GM23338 (cell line): ENCODE measurements around the gene SIL1. TPM values are rescaled to one million over a fixed set of nuclear protein-coding genes. Genes with fewer than 3 reads are reported as not detected.
A peak's percentile ranks its signal among the peaks of the same experiment; 100 is the strongest.

Experiments
- ATAC-seq: fragments of 200-7000 bp; cut with Tn5 transposase; 3 replicates; pipeline ENCODE4 v1.9.1; 2020
- DNase-seq: peaks from one replicate; pipeline ENCODE4 v3.0.0-alpha.2; 2015; ENCODE audit warnings: low spot score
- H2AFZ ChIP-seq: fragments of 200-600 bp; sonication (generic); 2 replicates; pipeline ENCODE4 v1.8.0; 2016; ENCODE audit warnings: antibody characterized with exemption, mild to moderate bottlenecking, moderate library complexity
- H3F3A ChIP-seq: fragments of 200-600 bp; sonication (generic); replicated peaks from 2 replicates; pipeline ENCODE4 v1.8.0; 2017; ENCODE audit warnings: antibody characterized with exemption, mixed run types, low read depth
- H3K27ac ChIP-seq: fragments of 200-600 bp; sonication (generic); 2 replicates; pipeline ENCODE4 v1.6.1; 2016; ENCODE audit warnings: low read depth
- H3K27me3 ChIP-seq: fragments of 200-600 bp; sonication (generic); 2 replicates; pipeline ENCODE4 v1.8.0; 2016; ENCODE audit warnings: mild to moderate bottlenecking, mixed run types, moderate library complexity; ENCODE audit not compliant: insufficient read depth
- H3K36me3 ChIP-seq: fragments of 200-600 bp; sonication (generic); 2 replicates; pipeline ENCODE4 v1.8.0; 2016; ENCODE audit warnings: mild to moderate bottlenecking; ENCODE audit not compliant: insufficient read depth
- H3K4me1 ChIP-seq: fragments of 200-600 bp; sonication (generic); 2 replicates; pipeline ENCODE4 v1.8.0; 2016; ENCODE audit warnings: mild to moderate bottlenecking, moderate library complexity; ENCODE audit not compliant: insufficient read depth
- H3K4me2 ChIP-seq: fragments of 200-600 bp; sonication (generic); 2 replicates; pipeline ENCODE4 v1.7.1; 2017; ENCODE audit warnings: mixed run types
- H3K4me3 ChIP-seq: fragments of 200-600 bp; sonication (generic); 2 replicates; pipeline ENCODE4 v1.6.1; 2016; ENCODE audit warnings: mixed run types
- H3K79me2 ChIP-seq: fragments of 200-600 bp; sonication (generic); replicated peaks from 2 replicates; pipeline ENCODE4 v1.8.0; 2017; ENCODE audit warnings: mild to moderate bottlenecking; ENCODE audit not compliant: insufficient read depth
- H3K9me2 ChIP-seq: fragments of 200-600 bp; sonication (generic); 2 replicates; pipeline ENCODE4 v1.8.0; 2017; ENCODE audit not compliant: insufficient read depth
- H4K20me1 ChIP-seq: fragments of 200-600 bp; sonication (generic); replicated peaks from 2 replicates; pipeline ENCODE4 v1.8.0; 2017; ENCODE audit warnings: mild to moderate bottlenecking; ENCODE audit not compliant: insufficient read depth
- H3K27ac Mint-ChIP-seq: 2 replicates; pipeline ENCODE4 v1.8.0; 2020; ENCODE audit warnings: inconsistent platforms, mild to moderate bottlenecking, moderate library complexity, mixed read lengths
- H3K27me3 Mint-ChIP-seq: 3 replicates; pipeline ENCODE4 v1.8.0; 2022; ENCODE audit warnings: low read depth, mild to moderate bottlenecking, moderate library complexity, mixed read lengths, inconsistent platforms; ENCODE audit not compliant: insufficient read depth, poor library complexity
- H3K36me3 Mint-ChIP-seq: 3 replicates; pipeline ENCODE4 v1.8.0; 2021; ENCODE audit warnings: low read depth, mild to moderate bottlenecking, inconsistent platforms, moderate library complexity, mixed read lengths
- H3K4me1 Mint-ChIP-seq: 3 replicates; pipeline ENCODE4 v1.8.0; 2020; ENCODE audit warnings: mild to moderate bottlenecking, inconsistent platforms, mixed read lengths
- H3K4me3 Mint-ChIP-seq: 3 replicates; pipeline ENCODE4 v1.8.0; 2021; ENCODE audit warnings: moderate library complexity, mild to moderate bottlenecking, inconsistent platforms, mixed read lengths
- H3K9me3 Mint-ChIP-seq: 3 replicates; pipeline ENCODE4 v1.8.0; 2020; ENCODE audit warnings: moderate library complexity, mild to moderate bottlenecking, inconsistent platforms, mixed read lengths
- CREB1 ChIP-seq: fragments of 250-450 bp; sonication (Bioruptor Pico); IDR thresholded peaks from 2 replicates; pipeline ENCODE4 v1.5.0; 2020; ENCODE audit warnings: low read depth, mild to moderate bottlenecking, moderate library complexity
- CTCF ChIP-seq, 2 experiments: fragments of 200-600 bp in 1 of 2; sonication (generic) in 1 of 2; conservative IDR thresholded peaks; 2 replicates each; pipeline versions ENCODE4 v1.5.1 to v1.6.1; 2016 to 2017; ENCODE audit warnings: antibody characterized with exemption in 2 of 2, low read depth in 2 of 2, mild to moderate bottlenecking in 2 of 2, moderate library complexity in 1 of 2
- ETS1 ChIP-seq: IDR thresholded peaks from 2 replicates; pipeline ENCODE4 v1.6.1; 2016; ENCODE audit warnings: antibody characterized with exemption
- EZH2 ChIP-seq: fragments of 200-600 bp; sonication (generic); IDR thresholded peaks from one replicate; pipeline ENCODE4 v1.8.0; 2017; ENCODE audit warnings: antibody characterized with exemption, mild to moderate bottlenecking, low read depth; ENCODE audit not compliant: unreplicated experiment
- NANOG ChIP-seq: IDR thresholded peaks from 2 replicates; pipeline ENCODE4 v1.6.1; 2016; ENCODE audit warnings: antibody characterized with exemption, borderline replicate concordance
- POLR2AphosphoS5 ChIP-seq: IDR thresholded peaks from 2 replicates; pipeline ENCODE4 v1.6.1; 2016; ENCODE audit warnings: antibody characterized with exemption, low read depth
- REST ChIP-seq: IDR thresholded peaks from one replicate; pipeline ENCODE4 v1.6.1; 2018; ENCODE audit warnings: antibody characterized with exemption; ENCODE audit not compliant: unreplicated experiment
- polyA plus RNA-seq: library from polyadenylated mRNA; unstranded; fragments of >200 nt; fragmentation: Nextera tagmentation; extraction: Ambion mirVana; gene quantifications from 2 replicates; pipeline ENCODE4 v1.2.1, GENCODE V29; 2016
- total RNA-seq: library from RNA; depleted of rRNA; stranded (reverse); fragments of >200 nt; shearing (Covaris generic); gene quantifications from 2 replicates; pipeline ENCODE4 v1.2.3, GENCODE V29; 2014

Gene SIL1
- total and polyA plus RNA-seq, 2 experiments from 2014 or later = 5.5 to 5.9 TPM

- no peak for TF ChIP-seq REST
- no peak for TF ChIP-seq EZH2
Measured at GRCh38 chr5:139146809-139147482, 51.2 kb downstream of the SIL1 start (continued).

GRCh38 chr5:139141446-139142204 is 56.5 kb downstream of the SIL1 start:
- Histone ChIP-seq H3K27ac (no peak overlapping the region), H4K20me1 (no peaks in the 10 kb centered on the region; the same call in 1 of the 2 replicates), H3K4me3 (no peak overlapping the region), H3K9me2 (no peaks in the 10 kb centered on the region), H3K27me3 (no peaks in the 10 kb centered on the region), H3K4me2 (no peak overlapping the region), H3F3A (no peaks in the 10 kb centered on the region), H2AFZ (0 out of 2 replicates have a peak overlapping the region, but pooled peaks have one; percentile 52), H3K79me2 (no peaks in the 10 kb centered on the region), H3K36me3 (no peaks in the 10 kb centered on the region), H3K4me1 (no peaks in the 10 kb centered on the region)
- H3K9me3 Mint-ChIP-seq = no peaks in the 10 kb centered on the region
- H3K27me3 Mint-ChIP-seq = peaks cover 2% of the 10 kb centered on the region
- DNase-seq (no peak), ATAC-seq (no peak)
- no peak overlapping the region for H3K4me3 Mint-ChIP-seq
- no peaks in the 10 kb centered on the region for H3K36me3 Mint-ChIP-seq
- H3K27ac Mint-ChIP-seq = no peak overlapping the region
- no peaks in the 10 kb centered on the region; the same call in none of the 3 replicates for H3K4me1 Mint-ChIP-seq
- TF ChIP-seq CREB1 (CRISPR knock-in tag) = no peak
- no peak for TF ChIP-seq EZH2
- TF ChIP-seq NANOG = no peak
- no peak for TF ChIP-seq REST
- no peak for TF ChIP-seq CTCF (conservative IDR thresholded peaks at IDR 0.05; ENCODE audit: low read depth in 2 of 2)
- no peak for TF ChIP-seq POLR2AphosphoS5
- TF ChIP-seq ETS1 = no peak
